ENCODE data around the gene VGLL1. TPM values are rescaled to one million over a fixed set of nuclear protein-coding genes. Genes with fewer than 3 reads are reported as not detected.

Gene VGLL1
- polyA plus RNA-seq, 1 of the 3 experiments (the other 2 are of a cell fraction): not detected

DNA sequence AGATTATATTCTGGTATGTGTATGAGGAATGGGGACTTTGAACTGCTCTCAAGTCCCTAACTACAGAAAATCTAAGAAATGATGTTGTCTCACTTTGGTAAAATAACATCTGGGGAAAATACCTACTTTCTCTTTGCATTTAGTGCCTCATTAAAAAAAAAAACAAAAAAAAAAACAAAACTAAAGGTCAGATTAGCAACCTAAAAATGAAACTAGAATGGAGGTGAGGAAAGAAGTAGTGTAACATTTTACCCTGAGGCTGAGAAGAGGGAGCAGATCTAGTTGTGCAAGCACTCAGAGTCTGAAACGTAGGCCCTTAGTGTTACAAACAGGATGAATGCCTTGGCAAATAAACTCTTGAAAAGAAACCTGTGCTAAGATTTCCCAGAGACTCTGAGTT is 56.0 kb downstream of the VGLL1 start:
- 38% methylated on average over 1 of the region's 1 CpG for WGBS (ENCODE audit: low lambda C conversion rate)
- Histone ChIP-seq H3K9ac (no peak overlapping the region), H3K4me3 (ENCODE audit: low read depth in 2 of 2, low read length in 1 of 2) (no peak overlapping the region), H3K79me2 (ENCODE audit: insufficient read depth) (no peaks in the 10 kb centered on the region), H3K27me3 (ENCODE audit: insufficient read depth) (no peaks in the 10 kb centered on the region; the same call in 1 of the 2 replicates), H4K20me1 (ENCODE audit: insufficient read depth) (no peaks in the 10 kb centered on the region), H3K36me3 (replicated peaks in 1 of 2; ENCODE audit: control insufficient read depth in 1 of 2, insufficient read depth in 2 of 2, low read length in 1 of 2) (no peaks in the 10 kb centered on the region), H3K9me3 (no peaks in the 10 kb centered on the region), H3K4me1 (ENCODE audit: control insufficient read depth in 1 of 2, insufficient read depth in 2 of 2, low read depth in 1 of 2, low read length in 1 of 2) (no peaks in the 10 kb centered on the region), H3K27ac (ENCODE audit: low read depth in 2 of 2, low read length in 1 of 2) (no peak overlapping the region), H3F3A (replicated peaks; ENCODE audit: insufficient read depth) (no peaks in the 10 kb centered on the region), H3K4me2 (no peak overlapping the region), H2AFZ (ENCODE audit: low read depth) (no peak overlapping the region), H3K9me2 (no peaks in the 10 kb centered on the region)
- no peak for DNase-seq
- CTCF ChIA-PET: interaction anchor here (1.3 kb wide), 1 partner anchor 11 kb away, joined by 3 read pairs; no protein-coding TSS in a partner anchor
- TF ChIP-seq CHD2 (IDR thresholded peaks at IDR 0.05; ENCODE audit: low read length, partially characterized antibody) (no peak), IRF3 (IDR thresholded peaks at IDR 0.05; ENCODE audit: low read depth, low read length) (no peak), JUND (IDR thresholded peaks at IDR 0.05) (no peak)
- TF ChIP-seq, protein P1, sequence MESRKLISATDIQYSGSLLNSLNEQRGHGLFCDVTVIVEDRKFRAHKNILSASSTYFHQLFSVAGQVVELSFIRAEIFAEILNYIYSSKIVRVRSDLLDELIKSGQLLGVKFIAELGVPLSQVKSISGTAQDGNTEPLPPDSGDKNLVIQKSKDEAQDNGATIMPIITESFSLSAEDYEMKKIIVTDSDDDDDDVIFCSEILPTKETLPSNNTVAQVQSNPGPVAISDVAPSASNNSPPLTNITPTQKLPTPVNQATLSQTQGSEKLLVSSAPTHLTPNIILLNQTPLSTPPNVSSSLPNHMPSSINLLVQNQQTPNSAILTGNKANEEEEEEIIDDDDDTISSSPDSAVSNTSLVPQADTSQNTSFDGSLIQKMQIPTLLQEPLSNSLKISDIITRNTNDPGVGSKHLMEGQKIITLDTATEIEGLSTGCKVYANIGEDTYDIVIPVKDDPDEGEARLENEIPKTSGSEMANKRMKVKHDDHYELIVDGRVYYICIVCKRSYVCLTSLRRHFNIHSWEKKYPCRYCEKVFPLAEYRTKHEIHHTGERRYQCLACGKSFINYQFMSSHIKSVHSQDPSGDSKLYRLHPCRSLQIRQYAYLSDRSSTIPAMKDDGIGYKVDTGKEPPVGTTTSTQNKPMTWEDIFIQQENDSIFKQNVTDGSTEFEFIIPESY (IDR thresholded peaks at IDR 0.05; ENCODE audit: borderline replicate concordance, low read depth): no peak
- TF ChIP-seq, protein P2, sequence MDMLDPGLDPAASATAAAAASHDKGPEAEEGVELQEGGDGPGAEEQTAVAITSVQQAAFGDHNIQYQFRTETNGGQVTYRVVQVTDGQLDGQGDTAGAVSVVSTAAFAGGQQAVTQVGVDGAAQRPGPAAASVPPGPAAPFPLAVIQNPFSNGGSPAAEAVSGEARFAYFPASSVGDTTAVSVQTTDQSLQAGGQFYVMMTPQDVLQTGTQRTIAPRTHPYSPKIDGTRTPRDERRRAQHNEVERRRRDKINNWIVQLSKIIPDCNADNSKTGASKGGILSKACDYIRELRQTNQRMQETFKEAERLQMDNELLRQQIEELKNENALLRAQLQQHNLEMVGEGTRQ (IDR thresholded peaks at IDR 0.05; ENCODE audit: borderline replicate concordance, low read depth, low read length): no peak
- TF ChIP-seq, protein P3, sequence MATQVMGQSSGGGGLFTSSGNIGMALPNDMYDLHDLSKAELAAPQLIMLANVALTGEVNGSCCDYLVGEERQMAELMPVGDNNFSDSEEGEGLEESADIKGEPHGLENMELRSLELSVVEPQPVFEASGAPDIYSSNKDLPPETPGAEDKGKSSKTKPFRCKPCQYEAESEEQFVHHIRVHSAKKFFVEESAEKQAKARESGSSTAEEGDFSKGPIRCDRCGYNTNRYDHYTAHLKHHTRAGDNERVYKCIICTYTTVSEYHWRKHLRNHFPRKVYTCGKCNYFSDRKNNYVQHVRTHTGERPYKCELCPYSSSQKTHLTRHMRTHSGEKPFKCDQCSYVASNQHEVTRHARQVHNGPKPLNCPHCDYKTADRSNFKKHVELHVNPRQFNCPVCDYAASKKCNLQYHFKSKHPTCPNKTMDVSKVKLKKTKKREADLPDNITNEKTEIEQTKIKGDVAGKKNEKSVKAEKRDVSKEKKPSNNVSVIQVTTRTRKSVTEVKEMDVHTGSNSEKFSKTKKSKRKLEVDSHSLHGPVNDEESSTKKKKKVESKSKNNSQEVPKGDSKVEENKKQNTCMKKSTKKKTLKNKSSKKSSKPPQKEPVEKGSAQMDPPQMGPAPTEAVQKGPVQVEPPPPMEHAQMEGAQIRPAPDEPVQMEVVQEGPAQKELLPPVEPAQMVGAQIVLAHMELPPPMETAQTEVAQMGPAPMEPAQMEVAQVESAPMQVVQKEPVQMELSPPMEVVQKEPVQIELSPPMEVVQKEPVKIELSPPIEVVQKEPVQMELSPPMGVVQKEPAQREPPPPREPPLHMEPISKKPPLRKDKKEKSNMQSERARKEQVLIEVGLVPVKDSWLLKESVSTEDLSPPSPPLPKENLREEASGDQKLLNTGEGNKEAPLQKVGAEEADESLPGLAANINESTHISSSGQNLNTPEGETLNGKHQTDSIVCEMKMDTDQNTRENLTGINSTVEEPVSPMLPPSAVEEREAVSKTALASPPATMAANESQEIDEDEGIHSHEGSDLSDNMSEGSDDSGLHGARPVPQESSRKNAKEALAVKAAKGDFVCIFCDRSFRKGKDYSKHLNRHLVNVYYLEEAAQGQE (IDR thresholded peaks at IDR 0.05; ENCODE audit: low read depth, low read length): no peak
- POLR2A ChIA-PET: no interaction called here

DNA sequence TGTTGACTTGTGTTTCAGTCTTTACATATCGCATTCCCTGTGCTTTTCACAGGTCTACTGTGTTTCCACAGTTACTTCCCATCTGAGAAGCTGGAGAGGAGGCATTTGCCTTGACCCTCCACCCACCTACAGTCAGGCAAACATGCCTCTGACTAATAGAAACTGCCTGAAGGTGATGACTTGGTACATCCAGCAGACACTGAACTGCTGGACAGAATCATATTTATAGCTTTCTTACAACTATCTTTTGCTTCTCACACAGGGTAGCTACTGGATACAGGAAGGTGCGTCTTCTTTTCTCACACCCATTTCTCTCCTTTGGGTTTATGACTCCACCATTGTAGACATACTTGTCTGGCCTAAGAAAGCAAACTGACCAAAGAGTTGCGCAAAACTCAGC is 58.0 kb downstream of the VGLL1 start:
- no peaks in the 10 kb centered on the region for H4K20me1 ChIP-seq (ENCODE audit: insufficient read depth)
- no peaks in the 10 kb centered on the region for H3K36me3 ChIP-seq (replicated peaks in 1 of 2; ENCODE audit: control insufficient read depth in 1 of 2, insufficient read depth in 2 of 2, low read length in 1 of 2)
- no peaks in the 10 kb centered on the region for H3F3A ChIP-seq (replicated peaks; ENCODE audit: insufficient read depth)
- H3K9ac ChIP-seq: no peak overlapping the region
- H2AFZ ChIP-seq (ENCODE audit: low read depth): no peak overlapping the region
- 51% methylated on average over 3 of the region's 3 CpGs for WGBS (ENCODE audit: low lambda C conversion rate)
- no peaks in the 10 kb centered on the region; the same call in 1 of the 2 replicates for H3K27me3 ChIP-seq (ENCODE audit: insufficient read depth)
- no peak overlapping the region for H3K27ac ChIP-seq (ENCODE audit: low read depth in 2 of 2, low read length in 1 of 2)
- CTCF ChIA-PET: interaction anchor here (1.1 to 2.0 kb wide), 3 partner anchors 9 to 90 kb away, joined by 3 to 6 read pairs (median 3); no protein-coding TSS in a partner anchor
- H3K79me2 ChIP-seq (ENCODE audit: insufficient read depth): no peaks in the 10 kb centered on the region
- POLR2A ChIA-PET: no interaction called here
- no peaks in the 10 kb centered on the region for H3K4me1 ChIP-seq (ENCODE audit: control insufficient read depth in 1 of 2, insufficient read depth in 2 of 2, low read depth in 1 of 2, low read length in 1 of 2)
- H3K9me3 ChIP-seq: no peaks in the 10 kb centered on the region
- no peak for DNase-seq
- H3K9me2 ChIP-seq: no peaks in the 10 kb centered on the region
- H3K4me3 ChIP-seq (ENCODE audit: low read depth in 2 of 2, low read length in 1 of 2): no peak overlapping the region
- no peak for TF ChIP-seq IRF3 (IDR thresholded peaks at IDR 0.05; ENCODE audit: low read depth, low read length)
- H3K4me2 ChIP-seq: no peak overlapping the region
